HepG2 (cell line): ENCODE data around the gene PHYHIPL. TPM values are rescaled to one million over a fixed set of nuclear protein-coding genes. Genes with fewer than 3 reads are reported as not detected.
"Not testable (repeated sequence)": the region's sequence is repeated elsewhere in the genome, so short reads cannot be mapped to it uniquely, and the experiment has no call there.

ENCODE experiments used
- ATAC-seq: fragments of 200-7000 bp; cut with Tn5 transposase; 3 replicates; pipeline ENCODE4 v1.9.1; 2020; ENCODE audit warnings: mild to moderate bottlenecking, moderate library complexity
- BruUV-seq: library from RNA; stranded (reverse); fragments of 400-500 nt; replicated peaks from 2 replicates; lab custom pipeline; 2021; lab: Mats Ljungman, UMichigan
- CTCF ChIA-PET: fragments of 300-600 bp; formaldehyde crosslinking; extraction: SDS; loops from one replicate; lab custom pipeline; 2021; ENCODE audit warnings: low total read pairs, inconsistent platforms, low intra/inter-chr PET ratio; lab: Yijun Ruan, JAX
- POLR2A ChIA-PET: fragments of 350-600 bp; sonication (Branson Sonifier 250); formaldehyde crosslinking; loops from one replicate; lab custom pipeline; 2020; ENCODE audit warnings: antibody characterized with exemption, inconsistent platforms; lab: Yijun Ruan, JAX
- DNase-seq: peaks from one replicate; pipeline ENCODE4 v3.0.0-alpha.2; 2015; ENCODE audit warnings: low spot score
- FAIRE-seq: peaks from 3 replicates; lab custom pipeline; 2011; peaks lifted over from hg19 to GRCh38; lab: Jason Lieb, UNC
- H2AFZ ChIP-seq: one replicate; pipeline ENCODE4 v1.6.1; 2011; ENCODE audit warnings: low read length, inconsistent platforms
- H3K27ac ChIP-seq: fragments of 300-600 bp; 3 replicates; pipeline ENCODE4 v1.8.0; 2011; ENCODE audit warnings: mixed run types, mild to moderate bottlenecking, mixed read lengths, low read length, inconsistent platforms; ENCODE audit not compliant: insufficient read depth; ENCODE audit errors: extremely low read length
- H3K27me3 ChIP-seq, 2 experiments: fragments of 200-600 bp in 1 of 2; 2 replicates in 1 of 2; 3 replicates in 1 of 2; pipeline versions ENCODE4 v1.6.0 to v1.8.0; 2011; ENCODE audit warnings: low read length in 2 of 2, mild to moderate bottlenecking in 2 of 2, moderate library complexity in 2 of 2, inconsistent platforms in 1 of 2; ENCODE audit not compliant: insufficient read depth in 2 of 2, control insufficient read depth in 1 of 2
- H3K36me3 ChIP-seq, 2 experiments: fragments of 200-600 bp in 1 of 2; replicated peaks in 1 of 2; 2 replicates in 1 of 2; 3 replicates in 1 of 2; pipeline versions ENCODE4 v1.5.1 to v1.8.0; 2011; ENCODE audit warnings: low read length in 2 of 2, inconsistent platforms in 1 of 2; ENCODE audit not compliant: insufficient read depth in 2 of 2, control insufficient read depth in 1 of 2
- H3K4me1 ChIP-seq: 2 replicates; pipeline ENCODE4 v1.5.1; 2012; ENCODE audit warnings: low read length, inconsistent platforms; ENCODE audit not compliant: insufficient read depth
- H3K4me2 ChIP-seq: 2 replicates; pipeline ENCODE4 v1.6.0; 2011; ENCODE audit warnings: low read depth, low read length, inconsistent platforms
- H3K4me3 ChIP-seq, 3 experiments: fragments of 200-600 bp in 1 of 3; sonication (generic), shearing (Covaris generic) in 1 of 3; replicated peaks in 1 of 3; 2 replicates each; pipeline ENCODE4 v1.5.1; 2011 to 2016; ENCODE audit warnings: low read length in 3 of 3, inconsistent platforms in 2 of 3, low read depth in 2 of 3, mild to moderate bottlenecking in 2 of 3, control low read depth in 1 of 3, mixed read lengths in 1 of 3; ENCODE audit not compliant: insufficient read depth in 1 of 3
- H3K79me2 ChIP-seq: one replicate; pipeline ENCODE4 v1.6.1; 2011; ENCODE audit warnings: low read length, inconsistent platforms; ENCODE audit not compliant: insufficient read depth
- H3K9ac ChIP-seq: 2 replicates; pipeline ENCODE4 v1.6.0; 2011; ENCODE audit warnings: mild to moderate bottlenecking, low read depth, low read length, inconsistent platforms; ENCODE audit not compliant: insufficient read depth
- H3K9me3 ChIP-seq: 2 replicates; pipeline ENCODE4 v1.5.1; 2012; ENCODE audit warnings: mild to moderate bottlenecking, low read length
- H4K20me1 ChIP-seq: 2 replicates; pipeline ENCODE4 v1.6.0; 2011; ENCODE audit warnings: inconsistent platforms, mild to moderate bottlenecking, low read length, moderate library complexity; ENCODE audit not compliant: insufficient read depth
- AGO2 ChIP-seq: fragments of 200-400 bp; formaldehyde crosslinking; optimal IDR thresholded peaks from 2 replicates; pipeline ENCODE3; 2017; ENCODE audit warnings: mild to moderate bottlenecking, low read depth, low read length, moderate library complexity
- GATAD1 ChIP-seq: IDR thresholded peaks from 2 replicates; pipeline ENCODE4 v1.6.1; 2016; ENCODE audit warnings: missing genetic modification reagents, missing compliant biosample characterization
- LCORL ChIP-seq, 2 experiments: fragments of 450-650 bp in 1 of 2; sonication (generic) in 1 of 2; formaldehyde crosslinking in 1 of 2; IDR thresholded peaks; 2 replicates each; pipeline versions ENCODE4 v1.5.0 to v1.6.1; 2017 to 2020; ENCODE audit warnings: antibody characterized with exemption in 1 of 2, missing genetic modification reagents in 1 of 2
- MAF1 ChIP-seq: sonication (generic); formaldehyde crosslinking; IDR thresholded peaks from 2 replicates; pipeline ENCODE4 v1.5.0; 2020; ENCODE audit warnings: missing genetic modification reagents, borderline replicate concordance
- NFIC ChIP-seq: IDR thresholded peaks from 2 replicates; pipeline ENCODE4 v1.6.1; 2012; ENCODE audit warnings: mild to moderate bottlenecking, low read length, inconsistent platforms
- RBM22 ChIP-seq: fragments of 200-400 bp; formaldehyde crosslinking; optimal IDR thresholded peaks from 2 replicates; pipeline ENCODE3; 2017; ENCODE audit warnings: mild to moderate bottlenecking, low read length, moderate library complexity
- SMC3 ChIP-seq: IDR thresholded peaks from 2 replicates; pipeline ENCODE4 v1.6.1; 2011; ENCODE audit warnings: low read length, improper control_type of control experiment
- STAG1 ChIP-seq: sonication (generic); formaldehyde crosslinking; IDR thresholded peaks from 2 replicates; pipeline ENCODE4 v1.4.0; 2020; ENCODE audit warnings: missing genetic modification reagents
- ZNF431 ChIP-seq: sonication (generic); formaldehyde crosslinking; IDR thresholded peaks from 2 replicates; pipeline ENCODE4 v1.9.0; 2022; ENCODE audit warnings: missing genetic modification reagents, low read depth, mild to moderate bottlenecking, borderline replicate concordance
- WGBS: methylation state at CpG from one replicate; pipeline ENCODE4 v1.1.6; 2017; ENCODE audit warnings: low lambda C conversion rate; 5-methylcytosine and 5-hydroxymethylcytosine counted together
- in situ Hi-C: cut with HindIII; loops from 2 replicates; pipeline ENCODE4 v1.10.0; 2017; ENCODE audit warnings: low pct_unique_long_range_greater_than_20kb; ENCODE audit not compliant: extremely low pct_ligation_motif_present
- intact Hi-C: fragments of 100-400 bp; cut with micrococcal nuclease; formaldehyde crosslinking; loops from one replicate; pipeline ENCODE4 v1.10.0; 2022; ENCODE audit not compliant: unreplicated experiment
- polyA plus RNA-seq, 8 experiments: library from polyadenylated mRNA; depleted of rRNA in 3 of 8; stranded (reverse) in 7 of 8; unstranded in 1 of 8; fragments of >200 nt; fragmentation: Illumina TruSeq in 4 of 8; extraction: Trizol in 4 of 8; gene quantifications; 2 replicates each; pipeline versions ENCODE4 v1.2.1 to v1.2.3, GENCODE V29; 2011 to 2016; ENCODE audit warnings: low read depth in 4 of 8, missing spikeins in 1 of 8, mixed read lengths in 1 of 8; ENCODE audit not compliant: insufficient read depth in 1 of 8
- total RNA-seq, 5 experiments: library from RNA; depleted of rRNA; stranded (reverse); fragments of >200 nt; fragmentation: Illumina TruSeq; extraction: Trizol; gene quantifications; 2 replicates each; pipeline ENCODE4 v1.2.3, GENCODE V29; 2016; ENCODE audit warnings: low read depth in 1 of 5
- TF ChIP-seq, protein P1 (sequence below): sonication (generic); formaldehyde crosslinking; IDR thresholded peaks from 2 replicates; pipeline ENCODE4 v1.5.0; 2020; ENCODE audit warnings: mild to moderate bottlenecking, missing genetic modification reagents, moderate library complexity
- TF ChIP-seq, protein P2 (sequence below): IDR thresholded peaks from 2 replicates; pipeline ENCODE4 v1.6.1; 2012; ENCODE audit warnings: low read depth, low read length, improper control_type of control experiment
- TF ChIP-seq, protein P3 (sequence below): sonication (generic); formaldehyde crosslinking; IDR thresholded peaks from 2 replicates; pipeline ENCODE4 v1.5.0; 2020; ENCODE audit warnings: missing genetic modification reagents, mild to moderate bottlenecking, borderline replicate concordance

PHYHIPL gene
- total and polyA plus RNA-seq, 2 of the 13 experiments (the other 11 are each of a cell fraction or from before 2014, with no cell fraction given) = 40.6 to 78.5 TPM

DNA sequence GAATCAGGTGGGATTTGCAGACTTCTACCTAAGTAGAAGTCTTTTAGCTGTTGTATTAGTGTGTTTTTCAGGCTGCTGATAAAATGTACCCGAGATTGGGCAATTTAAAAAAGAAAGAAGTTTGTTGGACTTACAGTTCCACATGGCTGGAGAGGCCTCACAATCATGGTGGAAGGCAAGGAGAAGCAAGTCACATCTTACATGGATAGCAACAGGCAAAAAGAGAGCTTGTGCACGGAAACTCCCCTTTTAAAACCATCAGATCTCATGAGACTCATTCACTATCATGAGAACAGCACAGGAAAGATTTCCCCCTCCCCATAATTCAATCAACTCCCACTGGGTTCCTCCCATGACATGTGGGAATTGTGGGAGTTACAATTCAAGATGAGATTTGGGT lies 62.7 kb downstream of the PHYHIPL start:
- intact Hi-C loops, H3K4me3 ChIP-seq, DNase-seq, H3K9me3 ChIP-seq, H3K27me3 ChIP-seq, H2AFZ ChIP-seq, H3K27ac ChIP-seq, BruUV-seq, H3K9ac ChIP-seq, H3K4me1 ChIP-seq, FAIRE-seq, CTCF ChIA-PET, H4K20me1 ChIP-seq, POLR2A ChIA-PET, H3K4me2 ChIP-seq, ATAC-seq: not testable (repeated sequence)
- in situ Hi-C loops = loop anchor here (10.0 kb wide), 1 partner anchor 284 kb away; no protein-coding TSS in a partner anchor
- TF ChIP-seq ZNF431 (CRISPR knock-in tag) = peak; percentile 98; the same call in 1 of the 2 replicates
- TF ChIP-seq RBM22 = peak; percentile 50
- H3K79me2 ChIP-seq = peaks cover 18% of the 10 kb centered on the region
- 97% methylated on average over 2 of the region's 2 CpGs for WGBS
- peaks cover 14 to 81% of the 10 kb centered on the region in 2 experiments for H3K36me3 ChIP-seq

DNA sequence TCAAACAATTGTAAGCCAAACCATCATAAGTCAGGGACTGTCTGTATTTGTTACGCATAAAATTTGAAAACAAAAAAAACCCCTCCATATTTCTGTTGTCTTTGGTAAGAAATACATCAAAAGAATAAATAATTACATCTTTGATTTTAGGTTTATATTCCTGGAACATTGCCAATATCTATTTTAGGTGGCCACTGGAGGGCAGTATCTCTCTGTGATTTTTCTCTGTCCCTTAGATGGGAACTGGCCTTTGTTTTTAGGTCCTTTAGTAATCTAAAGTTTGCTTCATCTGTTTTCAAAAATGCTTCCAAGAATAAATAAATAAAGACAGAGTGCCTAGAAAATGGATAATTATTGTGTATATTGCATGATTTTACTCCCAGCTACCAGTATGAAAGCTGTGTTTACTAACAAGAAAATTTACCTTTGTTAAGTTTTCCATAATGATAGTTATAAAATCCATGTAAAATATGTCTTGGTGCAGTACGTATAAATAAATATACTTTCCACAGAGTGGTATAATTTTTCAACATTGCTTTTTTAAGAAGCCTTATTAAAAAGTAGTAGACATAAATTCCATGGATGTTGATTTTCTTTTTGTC lies 64.2 kb downstream of the PHYHIPL start:
- no peaks in the 10 kb centered on the region; the same call in 1 of the 2 replicates for H4K20me1 ChIP-seq
- POLR2A ChIA-PET = no interaction called here
- H3K9ac ChIP-seq = no peak overlapping the region
- no peaks in the 10 kb centered on the region for H3K27me3 ChIP-seq
- H3K36me3 ChIP-seq = peaks cover 22 to 83% of the 10 kb centered on the region in 2 experiments
- no TSS peak for BruUV-seq
- H2AFZ ChIP-seq = no peak overlapping the region
- H3K27ac ChIP-seq = no peak overlapping the region
- H3K79me2 ChIP-seq = peaks cover 2% of the 10 kb centered on the region
- no peak for ATAC-seq
- no peak overlapping the region for H3K4me3 ChIP-seq
- in situ Hi-C loops = no loop called here
- 0 out of 2 replicates have a peak, but pooled peaks have one; percentile 16 for TF ChIP-seq LCORL (IDR thresholded peaks at IDR 0.05)
- TF ChIP-seq LCORL (CRISPR knock-in tag; IDR thresholded peaks at IDR 0.05) = no peak
- peak; percentile 23 for TF ChIP-seq AGO2
- TF ChIP-seq, protein P1, sequence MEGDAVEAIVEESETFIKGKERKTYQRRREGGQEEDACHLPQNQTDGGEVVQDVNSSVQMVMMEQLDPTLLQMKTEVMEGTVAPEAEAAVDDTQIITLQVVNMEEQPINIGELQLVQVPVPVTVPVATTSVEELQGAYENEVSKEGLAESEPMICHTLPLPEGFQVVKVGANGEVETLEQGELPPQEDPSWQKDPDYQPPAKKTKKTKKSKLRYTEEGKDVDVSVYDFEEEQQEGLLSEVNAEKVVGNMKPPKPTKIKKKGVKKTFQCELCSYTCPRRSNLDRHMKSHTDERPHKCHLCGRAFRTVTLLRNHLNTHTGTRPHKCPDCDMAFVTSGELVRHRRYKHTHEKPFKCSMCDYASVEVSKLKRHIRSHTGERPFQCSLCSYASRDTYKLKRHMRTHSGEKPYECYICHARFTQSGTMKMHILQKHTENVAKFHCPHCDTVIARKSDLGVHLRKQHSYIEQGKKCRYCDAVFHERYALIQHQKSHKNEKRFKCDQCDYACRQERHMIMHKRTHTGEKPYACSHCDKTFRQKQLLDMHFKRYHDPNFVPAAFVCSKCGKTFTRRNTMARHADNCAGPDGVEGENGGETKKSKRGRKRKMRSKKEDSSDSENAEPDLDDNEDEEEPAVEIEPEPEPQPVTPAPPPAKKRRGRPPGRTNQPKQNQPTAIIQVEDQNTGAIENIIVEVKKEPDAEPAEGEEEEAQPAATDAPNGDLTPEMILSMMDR = peak; percentile 53
- TF ChIP-seq, protein P2, sequence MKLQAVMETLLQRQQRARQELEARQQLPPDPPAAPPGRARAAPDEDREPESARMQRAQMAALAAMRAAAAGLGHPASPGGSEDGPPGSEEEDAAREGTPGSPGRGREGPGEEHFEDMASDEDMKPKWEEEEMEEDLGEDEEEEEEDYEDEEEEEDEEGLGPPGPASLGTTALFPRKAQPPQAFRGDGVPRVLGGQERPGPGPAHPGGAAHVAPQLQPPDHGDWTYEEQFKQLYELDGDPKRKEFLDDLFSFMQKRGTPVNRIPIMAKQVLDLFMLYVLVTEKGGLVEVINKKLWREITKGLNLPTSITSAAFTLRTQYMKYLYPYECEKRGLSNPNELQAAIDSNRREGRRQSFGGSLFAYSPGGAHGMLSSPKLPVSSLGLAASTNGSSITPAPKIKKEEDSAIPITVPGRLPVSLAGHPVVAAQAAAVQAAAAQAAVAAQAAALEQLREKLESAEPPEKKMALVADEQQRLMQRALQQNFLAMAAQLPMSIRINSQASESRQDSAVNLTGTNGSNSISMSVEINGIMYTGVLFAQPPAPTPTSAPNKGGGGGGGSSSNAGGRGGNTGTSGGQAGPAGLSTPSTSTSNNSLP = 0 out of 2 replicates have a peak, but pooled peaks have one; percentile 51
- no peak for TF ChIP-seq GATAD1
- TF ChIP-seq NFIC = peak; percentile 50; the same call in 1 of the 2 replicates
- peak; percentile 10; the same call in 1 of the 2 replicates for TF ChIP-seq SMC3
- no peak for TF ChIP-seq MAF1 (CRISPR knock-in tag)
- TF ChIP-seq STAG1 = peak; percentile 67
- TF ChIP-seq, protein P3, sequence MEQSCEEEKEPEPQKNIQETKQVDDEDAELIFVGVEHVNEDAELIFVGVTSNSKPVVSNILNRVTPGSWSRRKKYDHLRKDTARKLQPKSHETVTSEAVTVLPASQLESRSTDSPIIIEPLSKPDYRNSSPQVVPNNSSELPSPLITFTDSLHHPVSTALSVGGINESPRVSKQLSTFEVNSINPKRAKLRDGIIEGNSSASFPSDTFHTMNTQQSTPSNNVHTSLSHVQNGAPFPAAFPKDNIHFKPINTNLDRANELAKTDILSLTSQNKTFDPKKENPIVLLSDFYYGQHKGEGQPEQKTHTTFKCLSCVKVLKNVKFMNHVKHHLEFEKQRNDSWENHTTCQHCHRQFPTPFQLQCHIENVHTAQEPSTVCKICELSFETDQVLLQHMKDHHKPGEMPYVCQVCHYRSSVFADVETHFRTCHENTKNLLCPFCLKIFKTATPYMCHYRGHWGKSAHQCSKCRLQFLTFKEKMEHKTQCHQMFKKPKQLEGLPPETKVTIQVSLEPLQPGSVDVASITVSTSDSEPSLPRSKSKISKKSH = no peak
- TF ChIP-seq, all 625 proteins: peak for 7
- peak; percentile 25 for DNase-seq
- no peak overlapping the region for H3K4me2 ChIP-seq
- intact Hi-C loops = loop anchor here (1.0 to 10.0 kb wide), 6 partner anchors 227 to 584 kb away; no protein-coding TSS in a partner anchor
- H3K9me3 ChIP-seq = no peaks in the 10 kb centered on the region
- CTCF ChIA-PET = interaction anchor here (0.9 to 1.0 kb wide), 2 partner anchors 288 to 382 kb away, joined by 3 to 5 read pairs; no protein-coding TSS in a partner anchor
- 97% methylated on average over 2 of the region's 2 CpGs for WGBS
- H3K4me1 ChIP-seq = no peaks in the 10 kb centered on the region
- FAIRE-seq = no peak
